NAMALWA (cell line): Measurements from ENCODE around the gene OR7D2.
A peak's percentile ranks its signal among the peaks of the same experiment; 100 is the strongest.

Source experiments
- DNase-seq: peaks from one replicate; pipeline ENCODE4 v3.0.0-alpha.2; 2015; ENCODE audit warnings: low spot score

Gene OR7D2

DNA sequence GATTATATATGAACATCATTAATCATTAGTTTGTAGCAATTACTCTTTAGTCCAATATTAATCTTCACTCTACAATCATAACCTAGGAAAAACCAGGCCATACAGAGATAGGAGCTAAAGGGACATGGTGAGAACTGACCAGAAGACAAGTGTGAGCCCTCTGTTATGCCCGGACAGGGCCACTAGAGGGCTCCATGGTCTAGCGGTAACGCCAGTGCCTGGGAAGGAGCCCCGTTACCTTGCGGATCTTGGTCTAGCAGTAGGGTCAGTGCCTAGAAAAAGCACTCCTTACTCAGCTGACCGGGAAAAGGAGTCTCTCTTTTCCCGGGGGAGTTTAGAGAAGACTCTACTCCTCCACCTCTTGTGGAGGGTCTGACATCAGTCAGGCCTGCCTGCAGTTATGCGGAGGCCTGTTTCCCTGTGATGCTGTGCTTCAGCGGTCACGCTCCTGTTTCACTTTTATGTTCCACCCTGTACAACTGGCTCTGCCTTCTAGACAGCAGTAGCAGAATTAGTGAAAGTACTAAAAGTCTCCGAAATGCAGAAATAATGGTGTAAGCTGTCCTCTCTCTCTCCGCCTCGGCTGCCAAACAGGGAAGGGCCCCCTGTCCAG, 26.8 kb downstream of the OR7D2 start:
- peak; percentile 68 for DNase-seq

- no peak for DNase-seq
Observed at GRCh38 chr19:9219489-9219888, 40.7 kb downstream of the OR7D2 start, which contains the start of gene OR7D4. TSS of gene OR7D4 (minus strand) at chr19:9219589. CDS start at chr19:9214837, 4,752 bp downstream.
